CD14-positive monocyte (primary cell): ENCODE measurements around the gene EML1. TPM values are rescaled to one million over a fixed set of nuclear protein-coding genes. Genes with fewer than 3 reads are reported as not detected.

ENCODE experiments used
- DNase-seq, 3 donors: peaks; one replicate each; pipeline ENCODE4 v3.0.0-alpha.2; 2011 to 2022
- H2AFZ ChIP-seq: 2 replicates; pipeline ENCODE4 v1.6.0; 2012; ENCODE audit warnings: mild to moderate bottlenecking, low read depth, low read length, inconsistent platforms; ENCODE audit not compliant: insufficient read depth, poor library complexity, severe bottlenecking
- H3K27ac ChIP-seq, 2 donors: 1 replicate in 1 of 2; 2 replicates in 1 of 2; pipeline ENCODE4 v1.5.1; 2012 to 2013; ENCODE audit warnings: low read length in 2 of 2, control low read depth in 1 of 2, inconsistent platforms in 1 of 2, low read depth in 1 of 2, mild to moderate bottlenecking in 1 of 2
- H3K27me3 ChIP-seq, 2 donors: one replicate each; pipeline versions ENCODE4 v1.6.0 to v1.6.1; 2011 to 2013; ENCODE audit warnings: low read length in 2 of 2; ENCODE audit not compliant: control insufficient read depth in 2 of 2, insufficient read depth in 2 of 2
- H3K36me3 ChIP-seq, 2 donors: replicated peaks in 1 of 2; 1 replicate in 1 of 2; 2 replicates in 1 of 2; pipeline versions ENCODE4 v1.5.1 to v1.6.1; 2012 to 2013; ENCODE audit warnings: low read length in 2 of 2, control low read depth in 1 of 2, inconsistent platforms in 1 of 2, mild to moderate bottlenecking in 1 of 2; ENCODE audit not compliant: insufficient read depth in 2 of 2, control insufficient read depth in 1 of 2
- H3K4me1 ChIP-seq, 2 donors: 1 replicate in 1 of 2; 2 replicates in 1 of 2; pipeline versions ENCODE4 v1.5.1 to v1.6.1; 2012 to 2013; ENCODE audit warnings: low read length in 2 of 2, control low read depth in 1 of 2, inconsistent platforms in 1 of 2, mild to moderate bottlenecking in 1 of 2, moderate library complexity in 1 of 2; ENCODE audit not compliant: insufficient read depth in 2 of 2, control insufficient read depth in 1 of 2
- H3K4me2 ChIP-seq: replicated peaks from 2 replicates; pipeline ENCODE3; 2012; ENCODE audit warnings: low read length, moderate library complexity, mild to moderate bottlenecking; ENCODE audit not compliant: poor library complexity, severe bottlenecking; ENCODE audit errors: extremely low read depth
- H3K4me3 ChIP-seq, 3 experiments: fragments of 200-600 bp in 1 of 3; sonication (generic) in 1 of 3; replicated peaks in 1 of 3; 1 replicate in 2 of 3; 2 replicates in 1 of 3; pipeline ENCODE4 v1.5.1; 2011 to 2013; ENCODE audit warnings: low read length in 3 of 3, mild to moderate bottlenecking in 3 of 3, control low read depth in 2 of 3, low read depth in 2 of 3, inconsistent platforms in 1 of 3, moderate library complexity in 1 of 3
- H3K79me2 ChIP-seq: 2 replicates; pipeline ENCODE4 v1.6.0; 2012; ENCODE audit warnings: mild to moderate bottlenecking, control low read depth, inconsistent platforms, low read length, moderate library complexity; ENCODE audit not compliant: insufficient read depth
- H3K9ac ChIP-seq: 2 replicates; pipeline ENCODE4 v1.6.0; 2017; ENCODE audit warnings: low read length, mild to moderate bottlenecking; ENCODE audit not compliant: insufficient read depth, poor library complexity, severe bottlenecking
- H3K9me3 ChIP-seq, 2 donors: replicated peaks in 1 of 2; 1 replicate in 1 of 2; 2 replicates in 1 of 2; pipeline versions ENCODE4 v1.5.1 to v1.6.1; 2012 to 2013; ENCODE audit warnings: low read length in 2 of 2, control low read depth in 1 of 2; ENCODE audit not compliant: control insufficient read depth in 1 of 2, insufficient read depth in 1 of 2
- H4K20me1 ChIP-seq: 2 replicates; pipeline ENCODE4 v1.6.0; 2012; ENCODE audit warnings: mild to moderate bottlenecking, low read length, control low read depth, moderate library complexity; ENCODE audit not compliant: insufficient read depth
- H3K27ac Mint-ChIP-seq, 7 donors: one replicate each; pipeline ENCODE4 v1.8.0; 2020; ENCODE audit warnings: mild to moderate bottlenecking in 7 of 7, mixed read lengths in 7 of 7, moderate library complexity in 6 of 7, inconsistent platforms in 2 of 7
- H3K27me3 Mint-ChIP-seq, 3 donors: one replicate each; pipeline ENCODE4 v1.8.0; 2021 to 2022; ENCODE audit warnings: low read depth in 3 of 3, mild to moderate bottlenecking in 3 of 3, mixed read lengths in 3 of 3, moderate library complexity in 3 of 3, inconsistent platforms in 1 of 3
- H3K36me3 Mint-ChIP-seq, 2 donors: one replicate each; pipeline ENCODE4 v1.8.0; 2020; ENCODE audit warnings: mixed read lengths in 2 of 2, inconsistent platforms in 1 of 2, mild to moderate bottlenecking in 1 of 2
- H3K4me1 Mint-ChIP-seq: one replicate; pipeline ENCODE4 v1.8.0; 2020; ENCODE audit warnings: mild to moderate bottlenecking, mixed read lengths
- H3K4me3 Mint-ChIP-seq, 2 donors: one replicate each; pipeline ENCODE4 v1.8.0; 2020; ENCODE audit warnings: mild to moderate bottlenecking in 2 of 2, mixed read lengths in 2 of 2, moderate library complexity in 1 of 2
- H3K9me3 Mint-ChIP-seq, 7 donors: one replicate each; pipeline ENCODE4 v1.8.0; 2020 to 2022; ENCODE audit warnings: mixed read lengths in 7 of 7, mild to moderate bottlenecking in 6 of 7, moderate library complexity in 6 of 7, inconsistent platforms in 2 of 7
- CTCF ChIP-seq: fragments of 200-600 bp; IDR thresholded peaks from one replicate; pipeline ENCODE4 v1.8.0; 2022; ENCODE audit warnings: antibody characterized with exemption, mild to moderate bottlenecking
- WGBS: methylation state at CpG from one replicate; pipeline ENCODE4 v1.1.5; 2013; ENCODE audit warnings: missing lambda C conversion rate; ENCODE audit not compliant: insufficient coverage; 5-methylcytosine and 5-hydroxymethylcytosine counted together
- intact Hi-C, 2 donors: fragments of 100-400 bp; cut with micrococcal nuclease; formaldehyde crosslinking; loops; one replicate each; pipeline versions ENCODE4 v1.15.0 to v1.15.1; 2023
- polyA minus RNA-seq: library from RNA; depleted of rRNA, polyadenylated mRNA; stranded (reverse); fragments of >200 nt; gene quantifications from 2 replicates; pipeline ENCODE4 v1.2.3, GENCODE V29; 2012
- polyA plus RNA-seq, 3 donors: library from polyadenylated mRNA; depleted of rRNA in 1 of 3; unstranded in 2 of 3; stranded (reverse) in 1 of 3; fragments of 300-500 nt in 2 of 3; fragments of >200 nt in 1 of 3; fragmentation: Illumina TruSeq in 2 of 3; gene quantifications; 1 replicate in 2 of 3; 2 replicates in 1 of 3; pipeline ENCODE4 v1.2.3, GENCODE V29; 2012 to 2021
- total RNA-seq, 12 experiments: library from RNA in 1 of 12; stranded (reverse) in 1 of 12; fragments of 120-200 nt in 1 of 12; gene quantifications; one replicate each; pipeline ENCODE4 v1.2.4 and lab custom pipeline; 2013 to 2026; ENCODE audit warnings: mixed read lengths in 6 of 12, inconsistent platforms in 1 of 12

EML1 gene
- 0.13 TPM for total RNA-seq (2013)
- polyA plus RNA-seq (not detected), polyA minus RNA-seq (not detected in 2 replicates), total RNA-seq (lab: John Stamatoyannopoulos, UW) (0 to 4.7 (median 0.10) reads per million in 11 experiments)

DNA sequence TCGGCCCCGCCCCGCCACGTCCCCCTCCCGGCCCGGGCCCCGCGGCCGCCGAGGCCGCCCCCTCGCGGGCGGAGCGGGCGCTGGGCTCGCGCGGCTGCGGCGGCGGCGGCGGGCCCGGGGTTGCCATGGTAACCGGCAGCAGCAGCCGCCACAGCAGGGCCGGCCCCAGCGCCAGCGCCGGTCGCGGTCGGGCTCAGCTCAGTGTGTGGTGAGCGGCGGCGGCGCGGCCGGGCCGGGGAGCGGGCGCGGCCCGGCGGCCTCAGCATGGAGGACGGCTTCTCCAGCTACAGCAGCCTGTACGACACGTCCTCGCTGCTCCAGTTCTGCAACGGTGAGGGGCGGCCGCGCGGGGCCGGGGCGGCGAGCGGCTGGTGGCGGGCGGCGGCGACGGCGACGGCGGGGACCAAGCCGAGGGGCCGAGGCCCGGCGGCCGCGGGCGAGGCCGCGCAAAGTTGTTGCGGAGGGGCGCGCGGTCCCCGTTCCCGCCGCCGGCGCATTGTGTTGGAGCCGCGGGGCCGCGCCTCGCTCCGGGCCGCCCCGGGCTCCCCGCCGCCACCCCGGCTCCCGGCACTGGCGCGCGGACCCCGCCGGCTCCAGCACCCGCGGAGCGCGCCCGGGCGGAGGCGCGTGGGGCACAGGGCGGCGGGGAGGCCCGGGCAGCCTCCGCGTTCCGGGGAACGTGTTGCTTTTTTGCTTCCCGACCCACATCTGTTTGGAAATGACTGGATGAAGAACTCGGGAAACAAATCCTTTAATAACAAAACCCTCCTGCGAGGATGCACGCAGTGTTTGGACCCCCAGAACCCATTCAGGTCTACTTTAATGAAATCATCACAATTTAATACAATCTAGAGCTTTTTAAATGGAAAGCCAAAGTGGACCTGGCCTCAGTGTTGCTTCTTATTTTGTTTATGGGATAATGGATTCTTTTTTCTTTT lies at the start of gene EML1:
EML1 (plus strand) TSS at position 201 of the 938 bp plus-strand sequence; CDS start at position 265, 64 bp downstream.
- Histone ChIP-seq H3K9me3 (peaks cover 0 to 7% of the 10 kb centered on the region in 2 donors), H4K20me1 (no peaks in the 10 kb centered on the region), H3K4me2 (peak within 1 kb of the TSS; percentile 61), H3K9ac (no peak within 1 kb of the TSS), H3K79me2 (no peaks in the 10 kb centered on the region), H3K4me3 (no peak within 1 kb of the TSS), H3K4me1 (no peaks in the 10 kb centered on the region), H3K27me3 (peaks cover 56 to 76% of the 10 kb centered on the region in 2 donors), H3K27ac (no peak within 1 kb of the TSS), H3K36me3 (no peaks in the 10 kb centered on the region), H2AFZ (no peak within 1 kb of the TSS)
- peaks cover 8% of the 10 kb centered on the region for H3K4me1 Mint-ChIP-seq
- H3K9me3 Mint-ChIP-seq, result peaks cover 0 to 9% (median 4%) of the 10 kb centered on the region in 7 donors
- DNase-seq, result peak in 2 of 3 donors; percentile 1 to 33
- H3K4me3 Mint-ChIP-seq, result peak within 1 kb of the TSS in 1 of 2 donors; percentile 83
- no peak for TF ChIP-seq CTCF
- intact Hi-C loops, result no loop called here
- no peak within 1 kb of the TSS for H3K27ac Mint-ChIP-seq
- peaks cover 74 to 83% (median 75%) of the 10 kb centered on the region in 3 donors for H3K27me3 Mint-ChIP-seq
- under 1% methylated on average over 119 of the region's 121 CpGs for WGBS
- no peaks in the 10 kb centered on the region for H3K36me3 Mint-ChIP-seq

DNA sequence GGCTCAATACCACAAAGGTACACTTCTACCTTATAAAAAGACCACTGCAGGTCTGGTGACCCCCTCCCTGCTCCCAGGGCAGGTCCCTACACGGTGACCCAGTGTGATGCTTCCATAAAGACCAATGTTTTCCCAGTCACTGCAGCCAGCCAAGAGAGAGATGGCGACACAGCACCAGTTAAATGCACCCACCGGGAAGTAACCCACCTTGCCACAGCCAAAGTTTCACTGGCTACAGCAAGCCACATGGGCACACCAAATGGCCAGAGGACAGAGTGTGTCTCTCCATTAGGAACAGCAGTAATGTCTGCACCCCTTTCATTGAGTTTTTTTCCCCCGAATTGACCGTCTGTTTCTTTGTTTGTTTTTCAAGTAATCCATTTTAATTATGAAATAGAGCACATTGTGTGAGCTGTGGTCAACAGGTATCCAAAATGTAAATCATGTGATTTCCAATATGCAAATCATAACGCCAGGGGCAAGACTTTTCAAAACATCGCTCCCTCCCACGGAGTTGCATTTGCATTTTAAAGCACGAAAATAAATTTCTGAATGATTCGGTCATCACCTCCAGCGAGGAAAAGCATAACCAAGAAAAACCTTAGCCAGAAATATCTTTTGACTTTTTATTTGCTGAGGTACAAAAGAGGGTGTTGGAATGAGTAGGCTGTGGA lies 48.9 kb upstream of the EML1 start:
- no peaks in the 10 kb centered on the region for H3K9me3 ChIP-seq
- intact Hi-C loops, result no loop called here
- peaks cover 37 to 46% (median 38%) of the 10 kb centered on the region in 3 donors for H3K27me3 Mint-ChIP-seq
- no peak for TF ChIP-seq CTCF
- WGBS, result 84% methylated on average over 8 of the region's 11 CpGs
- no peaks in the 10 kb centered on the region for H3K4me1 ChIP-seq
- no peak overlapping the region for H3K4me3 ChIP-seq
- H3K9me3 Mint-ChIP-seq, result no peaks in the 10 kb centered on the region
- no peaks in the 10 kb centered on the region for H3K36me3 Mint-ChIP-seq
- no peak overlapping the region for H3K4me3 Mint-ChIP-seq
- H3K36me3 ChIP-seq, result no peaks in the 10 kb centered on the region
- no peak overlapping the region for H3K9ac ChIP-seq
- no peak overlapping the region for H3K4me2 ChIP-seq
- no peaks in the 10 kb centered on the region for H3K4me1 Mint-ChIP-seq
- peaks cover 0 to 14% of the 10 kb centered on the region in 2 donors for H3K27me3 ChIP-seq
- H2AFZ ChIP-seq, result no peak overlapping the region
- no peak overlapping the region for H3K27ac ChIP-seq
- no peak for DNase-seq
- H3K27ac Mint-ChIP-seq, result no peak overlapping the region
- H3K79me2 ChIP-seq, result no peaks in the 10 kb centered on the region
- H4K20me1 ChIP-seq, result no peaks in the 10 kb centered on the region
